Activated CD4-positive, alpha-beta T cell treated with anti-CD3 and anti-CD28 coated beads, Interleukin-2, amount 50 U/mL, for 4 hours (primary cell): Measurements from ENCODE around the gene SYNPO2.
"Not testable (repeated sequence)": the region's sequence is repeated elsewhere in the genome, so short reads cannot be mapped to it uniquely, and the experiment has no call there.

Experiments
- DNase-seq, 2 experiments: peaks; one replicate each; pipeline ENCODE4 v3.0.0-alpha.2; 2020

The SYNPO2 gene

DNA sequence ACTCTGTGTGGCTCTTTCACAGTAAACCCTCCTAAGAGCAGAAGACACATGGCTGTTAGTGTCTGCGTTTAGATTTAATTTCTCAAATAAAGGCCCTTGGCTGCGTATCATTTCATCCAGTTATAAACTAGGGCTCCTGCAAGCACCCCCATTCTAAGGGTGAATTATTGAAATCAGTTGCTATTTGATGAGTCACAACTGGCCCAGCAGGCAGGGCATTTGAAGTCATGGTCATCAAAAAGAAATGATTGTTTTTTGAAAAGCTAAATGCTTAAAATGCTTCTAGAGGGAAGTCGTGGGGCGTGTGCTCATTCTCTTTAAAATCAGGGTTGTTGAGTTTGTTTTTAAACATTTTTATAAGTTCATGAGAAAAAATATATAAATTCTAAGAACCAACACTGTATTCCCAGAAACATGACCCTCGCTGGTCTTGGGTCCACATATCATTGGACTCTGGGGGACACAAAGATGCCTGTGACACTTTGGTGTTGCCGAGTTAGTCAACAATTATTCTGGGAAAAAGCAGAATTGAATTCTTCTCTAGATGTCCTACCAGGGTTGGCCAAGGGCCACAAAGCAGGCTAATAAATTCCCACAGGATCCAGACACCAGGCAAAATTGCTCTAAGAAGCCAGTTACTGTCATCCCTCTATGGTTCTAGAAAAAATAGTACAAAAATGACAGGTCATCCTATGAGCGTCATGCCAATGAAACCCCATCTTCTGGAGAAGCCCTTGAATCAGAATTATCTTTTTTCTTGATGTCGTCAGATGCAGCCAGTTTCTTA lies 147.5 kb downstream of the SYNPO2 start:
- DNase-seq: no peak

DNA sequence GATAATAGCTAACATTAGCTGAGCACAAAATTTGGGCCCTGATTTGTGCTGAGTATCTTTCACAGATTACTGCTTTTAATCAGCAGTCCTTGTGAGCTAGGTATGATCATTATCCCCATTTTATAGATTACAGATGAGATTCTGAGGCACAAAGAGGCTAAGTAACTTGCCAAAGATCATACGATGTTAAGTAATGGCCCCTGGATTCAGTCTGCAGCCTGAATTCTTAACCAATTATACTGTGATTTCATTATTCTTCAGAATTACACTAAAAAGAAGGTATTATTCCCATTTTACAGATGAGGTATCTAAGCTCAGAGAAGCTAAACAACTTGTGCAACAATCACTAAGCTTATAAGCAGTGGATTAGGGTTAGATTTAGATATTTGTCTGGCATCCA lies 149.1 kb downstream of the SYNPO2 start:
- no peak for DNase-seq

DNA sequence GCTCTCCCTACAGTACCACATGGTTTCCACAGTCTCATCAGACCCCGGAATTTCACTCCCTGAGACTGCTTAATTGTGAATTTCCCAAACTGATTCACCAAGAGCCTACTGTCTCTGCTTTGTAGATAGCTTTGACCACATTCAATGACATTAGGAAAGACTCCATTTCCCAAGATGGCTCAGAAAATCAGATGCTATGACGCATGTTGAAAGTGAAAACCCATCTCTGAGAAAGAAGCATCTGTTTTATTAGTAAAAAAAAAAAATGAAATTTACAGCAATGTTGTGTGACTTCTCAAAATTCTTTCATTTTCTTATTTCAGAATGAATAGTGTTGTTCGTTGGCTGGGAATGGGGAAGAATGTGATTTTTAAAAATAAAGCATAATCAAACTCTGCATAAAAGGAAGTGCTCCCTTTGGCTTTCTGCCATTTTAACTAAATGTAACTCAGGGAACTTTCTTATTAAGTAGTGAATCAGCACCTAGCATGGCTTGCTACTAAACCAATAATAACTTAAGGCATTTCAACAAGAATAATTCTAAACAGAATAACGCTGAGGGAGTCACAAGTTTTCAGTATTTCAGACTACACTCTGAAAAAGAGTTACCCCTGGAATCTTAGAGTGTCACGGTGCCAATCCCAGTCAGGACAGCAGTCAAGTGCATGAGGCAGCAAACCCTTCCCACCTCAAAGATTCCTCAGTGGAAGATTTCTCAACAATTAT lies 149.6 kb downstream of the SYNPO2 start:
- no peak for DNase-seq

DNA sequence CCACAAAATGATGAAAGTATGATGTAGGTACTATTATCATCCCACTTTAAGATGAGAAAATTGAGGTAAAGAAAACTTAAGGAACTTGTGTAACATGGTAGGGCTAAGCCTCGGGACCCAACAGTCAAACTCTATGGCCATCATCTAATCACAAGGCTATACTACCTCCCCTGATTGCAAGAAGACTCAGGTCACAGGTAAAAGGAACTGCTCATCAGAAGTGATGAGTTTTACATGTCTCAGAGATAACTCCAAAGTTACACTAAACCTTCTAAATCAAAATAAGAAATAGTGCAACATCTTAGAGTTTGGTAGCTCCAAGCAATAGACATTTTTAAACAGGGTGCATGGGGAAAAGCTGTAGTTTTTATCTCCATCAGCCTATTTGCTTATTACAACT lies 150.5 kb downstream of the SYNPO2 start:
- DNase-seq: no peak

DNA sequence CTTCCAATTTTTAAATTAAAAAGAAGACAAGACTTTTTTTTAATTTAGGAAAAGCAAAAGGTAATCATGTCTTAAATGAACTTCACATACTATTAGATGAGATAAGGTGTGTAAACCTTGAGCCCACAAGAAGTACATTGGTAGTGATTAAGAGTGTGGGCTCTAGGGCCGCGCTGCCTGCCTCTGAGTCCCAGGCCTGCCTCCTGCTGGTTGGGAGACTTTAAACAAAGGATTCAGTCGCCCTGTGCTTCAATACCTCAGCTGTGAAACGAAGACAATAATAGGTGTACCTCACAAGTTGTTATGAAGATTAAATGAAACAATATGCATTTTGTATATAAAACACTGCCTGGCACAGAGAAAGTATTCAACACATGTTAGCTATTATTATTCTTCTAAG lies 151.1 kb downstream of the SYNPO2 start:
- DNase-seq: no peak

DNA sequence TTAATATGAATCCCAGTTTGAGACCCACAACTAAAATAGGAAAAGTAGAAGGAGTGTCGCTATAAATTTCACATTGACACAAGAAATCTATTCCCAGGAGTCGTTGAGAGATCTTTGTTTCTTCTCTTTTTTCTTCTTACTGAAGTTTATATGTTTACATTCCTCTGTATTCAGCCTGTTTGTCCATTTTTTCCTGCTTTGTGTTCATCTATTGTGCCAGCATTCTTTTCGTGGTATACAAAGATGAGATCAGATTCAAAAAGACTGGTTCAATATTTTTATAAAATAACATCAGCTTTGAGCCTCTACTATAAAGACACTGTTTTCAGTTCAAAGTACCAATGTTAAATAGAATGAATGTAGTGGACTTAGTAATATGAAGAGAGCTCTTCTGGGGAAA lies 151.6 kb downstream of the SYNPO2 start:
- no peak for DNase-seq

DNA sequence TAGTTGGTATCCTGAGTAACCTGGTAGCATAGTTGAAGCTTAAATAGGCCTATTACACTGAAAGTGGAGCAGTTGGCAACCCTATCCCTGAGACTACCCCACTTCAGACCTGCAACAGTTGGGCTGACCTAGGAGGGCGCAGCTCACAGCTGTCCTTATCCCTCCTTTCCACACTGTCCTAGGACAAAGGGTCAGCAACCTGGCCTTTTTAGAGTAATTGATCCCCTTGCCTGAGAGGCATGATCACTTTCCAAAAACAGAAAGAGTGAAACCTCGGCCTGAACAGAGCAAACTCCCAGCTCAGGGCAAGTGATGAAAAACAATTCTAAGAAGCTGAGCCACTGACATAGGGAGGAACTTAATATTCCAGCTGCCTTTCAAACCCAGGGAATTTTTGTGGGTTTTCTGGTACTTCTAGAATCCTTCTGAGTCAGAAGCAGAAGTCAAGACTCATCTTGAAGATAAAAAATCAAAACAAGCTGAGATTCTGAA lies 152.1 kb downstream of the SYNPO2 start:
- no peak for DNase-seq

DNA sequence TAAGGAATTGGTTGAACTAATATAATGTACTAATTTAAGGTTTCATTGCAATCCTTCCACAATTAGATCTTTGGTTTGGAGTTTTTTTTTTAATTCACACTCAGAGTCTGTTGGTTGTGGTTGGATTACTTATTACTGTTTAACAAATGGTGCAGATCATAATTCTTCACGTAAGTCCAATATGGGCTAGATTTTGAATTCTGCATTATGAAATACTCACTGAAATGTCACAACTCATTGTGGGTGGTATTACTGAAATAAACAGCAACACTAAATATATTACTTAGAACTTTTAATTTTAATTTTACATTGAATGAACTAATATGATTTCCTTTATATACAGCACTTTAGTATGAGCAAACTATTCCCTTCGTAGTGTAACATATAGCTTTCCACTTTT lies 152.7 kb downstream of the SYNPO2 start:
- no peak for DNase-seq

DNA sequence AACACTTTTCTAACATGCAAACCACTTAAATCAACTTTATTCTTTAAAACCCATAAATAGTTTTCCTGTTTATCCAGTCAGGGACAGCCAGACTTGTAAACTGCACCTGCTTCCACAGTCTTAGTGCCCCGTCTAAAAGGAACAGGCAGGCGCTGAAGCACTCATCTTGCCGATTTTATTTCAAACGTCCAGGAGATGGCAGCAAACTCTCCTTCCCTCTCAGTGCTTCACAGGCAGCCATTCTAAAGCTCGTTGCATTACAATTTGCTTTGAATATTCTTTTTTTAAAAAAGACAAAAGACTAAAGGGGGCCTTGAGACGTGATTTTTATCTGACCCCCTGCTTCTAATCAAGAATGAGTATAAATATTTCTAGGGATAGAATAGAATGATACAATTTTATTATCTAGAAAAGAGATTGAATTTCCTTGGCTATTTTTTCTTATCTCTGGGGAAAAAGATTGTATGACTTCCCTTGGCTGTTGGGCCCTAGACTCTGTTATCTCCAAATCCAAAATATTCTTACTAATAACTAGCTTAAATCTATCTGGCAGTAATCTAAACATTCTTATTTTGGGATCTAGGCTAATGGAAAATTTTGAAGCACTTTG lies 153.4 kb downstream of the SYNPO2 start:
- DNase-seq: peak; percentile 34 to 38

DNA sequence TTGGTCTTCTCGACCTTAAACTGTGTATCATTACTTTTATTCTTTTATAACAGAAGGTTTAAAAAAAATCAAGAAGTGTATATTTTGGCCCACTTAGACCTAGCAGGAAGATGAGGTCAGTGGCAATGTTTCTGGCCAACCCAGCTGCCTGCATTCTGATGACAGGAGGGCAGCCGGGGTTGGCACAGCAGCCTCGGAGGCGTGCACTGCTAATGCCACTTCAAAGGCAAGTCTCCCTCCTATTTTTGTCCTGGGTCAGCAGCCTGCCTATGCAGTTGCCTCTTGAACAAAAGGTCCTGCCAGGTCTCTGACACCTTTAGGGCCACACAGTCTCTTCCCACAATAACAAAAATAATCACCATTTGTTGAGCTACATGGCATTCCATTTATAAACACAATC lies 157.6 kb downstream of the SYNPO2 start:
- DNase-seq: no peak

DNA sequence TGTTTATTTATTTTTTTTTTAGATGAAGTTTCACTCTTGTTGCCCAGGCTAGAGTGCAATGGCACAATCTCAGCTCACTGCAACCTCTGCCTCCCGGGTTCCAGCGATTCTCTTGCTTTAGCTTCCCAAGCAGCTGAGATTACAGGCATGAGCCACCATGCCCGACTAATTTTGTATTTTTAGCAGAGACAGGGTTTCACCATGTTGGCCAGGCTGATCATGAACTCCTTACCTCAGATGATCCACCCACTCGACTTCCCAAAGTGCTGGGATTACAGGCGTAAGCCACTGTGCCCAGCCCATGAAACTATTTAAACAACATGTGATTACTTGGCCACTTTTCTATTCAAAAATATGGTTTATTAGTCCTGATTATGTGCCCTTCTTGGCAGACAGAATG lies 158.4 kb downstream of the SYNPO2 start:
- not testable (repeated sequence) for DNase-seq

DNA sequence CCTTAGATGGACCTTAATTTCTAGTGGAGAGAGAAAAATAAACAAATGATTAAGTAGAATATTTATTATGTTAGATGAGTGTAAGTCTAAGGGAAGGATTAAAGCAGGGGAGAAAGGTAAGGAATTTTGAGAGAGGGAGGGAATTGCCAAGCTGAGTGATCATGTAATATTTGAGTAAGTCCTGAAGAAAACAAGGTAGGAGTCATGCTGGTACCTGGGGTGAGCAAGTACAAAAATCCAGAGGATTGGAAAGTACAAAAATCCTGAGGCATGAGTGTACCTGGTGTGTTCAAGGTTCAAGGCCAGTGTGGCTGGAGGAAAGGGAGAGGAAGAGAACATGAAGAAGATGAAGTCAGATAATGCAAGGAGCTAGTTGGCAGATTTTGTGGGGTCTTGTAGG lies 159.8 kb downstream of the SYNPO2 start:
- DNase-seq: no peak

DNA sequence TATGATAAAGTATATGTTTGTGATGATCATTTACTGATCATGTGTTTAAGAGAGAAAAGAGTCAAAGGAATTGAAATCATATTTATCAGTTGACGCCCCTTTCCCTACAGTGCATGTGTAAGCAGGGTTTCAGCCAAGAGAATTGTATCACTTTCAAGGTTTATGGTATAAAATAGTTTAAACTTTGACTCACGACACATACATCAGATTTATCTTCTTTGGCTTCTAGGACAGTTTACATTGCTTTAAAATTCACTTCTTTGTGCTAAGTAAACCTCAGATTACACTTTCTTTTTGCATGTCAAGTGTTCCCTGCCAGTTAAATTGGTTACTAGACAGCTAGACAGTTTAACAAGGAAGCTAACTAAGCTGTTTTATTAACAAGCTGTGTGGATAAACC lies 160.7 kb downstream of the SYNPO2 start:
- DNase-seq: no peak

DNA sequence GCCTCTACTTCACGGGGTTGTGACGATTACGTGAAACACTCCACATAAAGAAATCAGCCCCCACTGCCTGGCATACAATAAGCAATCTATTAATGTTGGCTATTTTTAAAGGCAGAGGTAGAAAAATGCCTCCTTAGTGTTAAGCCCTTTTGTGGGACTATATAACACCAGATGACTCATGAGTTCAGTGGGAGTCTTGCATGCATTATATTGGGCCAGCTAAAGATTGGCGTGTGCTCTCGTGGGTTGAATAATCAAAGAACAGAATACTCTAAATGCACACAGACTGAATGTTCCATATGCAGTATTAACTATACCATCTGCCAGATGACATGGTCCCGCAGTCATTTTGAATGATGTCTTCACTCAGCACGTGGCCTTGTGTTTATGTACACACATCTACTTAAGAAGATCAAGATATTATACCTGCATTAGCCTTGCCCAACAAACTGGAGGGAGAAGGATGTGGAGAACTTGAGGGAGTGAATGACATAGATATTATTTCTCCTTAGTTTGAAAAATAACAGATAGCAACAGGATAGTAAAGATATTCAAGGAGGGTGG lies 162.0 kb downstream of the SYNPO2 start:
- DNase-seq: no peak

DNA sequence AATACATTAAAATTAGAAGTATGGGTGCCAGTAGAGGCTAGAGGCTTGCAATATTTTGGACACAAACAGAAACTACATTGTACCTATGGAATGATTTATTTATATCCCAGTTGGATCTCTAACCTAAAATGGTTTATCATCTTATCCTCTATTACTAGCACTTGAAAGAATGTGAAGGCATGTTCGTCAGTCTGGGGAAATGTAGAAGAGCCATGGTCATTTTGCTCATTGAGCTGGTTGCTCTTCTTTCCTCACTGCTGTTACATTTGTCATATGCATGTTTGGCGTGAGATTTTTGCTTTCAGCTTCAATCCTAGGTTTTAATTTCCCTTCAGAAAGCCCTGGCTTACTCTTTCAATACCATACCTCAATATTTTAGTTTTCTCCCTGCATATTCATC lies 164.6 kb downstream of the SYNPO2 start:
- DNase-seq: no peak

DNA sequence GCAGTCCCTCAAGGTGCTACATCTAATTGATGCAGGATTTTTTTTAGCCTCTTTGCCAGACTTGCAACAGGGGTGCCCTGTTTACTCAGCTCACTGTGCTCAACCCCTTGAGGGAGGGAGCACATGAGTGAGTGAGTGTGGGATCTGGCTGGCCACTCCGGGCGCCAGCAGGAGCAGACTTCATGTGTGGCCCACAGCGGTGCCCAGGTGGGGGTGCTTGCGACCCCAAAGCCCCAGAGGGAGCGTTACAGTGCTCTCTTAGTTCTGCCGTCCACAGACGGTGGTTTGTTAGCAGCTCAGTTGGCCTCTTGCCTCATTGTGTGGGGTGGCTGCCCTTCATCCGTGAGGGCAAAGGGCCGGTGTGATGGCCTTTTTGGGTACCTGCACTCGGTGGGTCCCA lies 165.3 kb downstream of the SYNPO2 start:
- no peak for DNase-seq

DNA sequence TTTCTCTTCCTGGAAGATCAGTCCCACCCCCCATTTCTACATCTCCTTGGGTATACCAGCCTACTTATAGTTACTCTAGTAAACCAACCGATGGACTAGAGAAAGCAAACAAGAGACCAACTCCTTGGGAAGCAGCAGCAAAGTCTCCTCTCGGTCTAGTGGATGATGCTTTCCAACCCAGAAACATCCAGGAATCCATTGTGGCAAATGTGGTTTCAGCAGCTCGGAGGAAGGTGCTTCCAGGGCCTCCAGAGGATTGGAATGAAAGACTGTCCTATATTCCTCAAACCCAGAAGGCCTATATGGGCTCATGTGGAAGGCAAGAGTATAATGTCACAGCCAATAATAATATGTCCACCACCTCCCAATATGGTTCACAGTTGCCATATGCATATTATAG lies 168.8 kb downstream of the SYNPO2 start:
- DNase-seq: no peak

DNA sequence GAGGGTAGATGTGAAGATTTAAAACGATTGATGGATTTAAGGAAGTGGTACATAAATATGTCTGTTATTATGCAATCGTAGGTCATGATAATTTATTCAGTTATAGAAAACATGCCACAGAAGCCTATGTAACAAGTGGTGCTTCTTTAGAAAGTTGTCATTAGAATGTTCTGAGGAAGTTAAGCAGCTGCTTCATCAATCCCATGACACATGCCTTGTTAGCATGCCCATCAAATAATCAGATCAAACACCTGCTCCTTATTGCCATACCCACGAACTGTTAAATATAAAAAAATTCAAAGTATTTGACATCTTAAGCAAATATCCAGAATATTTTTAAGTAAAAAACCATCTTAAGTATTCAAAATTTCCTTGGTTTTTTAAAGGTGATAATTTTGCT lies 170.6 kb downstream of the SYNPO2 start:
- no peak for DNase-seq

DNA sequence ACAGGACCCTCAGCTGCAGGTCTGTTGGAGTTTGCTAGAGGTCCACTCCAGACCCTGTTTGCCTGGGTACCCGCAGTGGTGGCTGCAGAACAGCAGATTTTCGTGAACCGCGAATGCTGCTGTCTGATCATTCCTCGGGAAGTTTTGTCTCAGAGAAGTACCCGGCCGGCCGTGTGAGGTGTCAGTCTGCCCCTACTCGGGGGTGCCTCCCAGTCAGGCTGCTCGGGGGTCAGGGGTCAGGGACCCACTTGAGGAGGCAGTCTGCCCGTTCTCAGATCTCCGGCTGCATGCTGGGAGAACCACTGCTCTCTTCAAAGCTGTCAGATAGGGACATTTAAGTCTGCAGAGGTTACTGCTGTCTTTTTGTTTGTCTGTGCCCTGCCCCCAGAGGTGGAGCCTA lies 178.5 kb downstream of the SYNPO2 start:
- DNase-seq: not testable (repeated sequence)

DNA sequence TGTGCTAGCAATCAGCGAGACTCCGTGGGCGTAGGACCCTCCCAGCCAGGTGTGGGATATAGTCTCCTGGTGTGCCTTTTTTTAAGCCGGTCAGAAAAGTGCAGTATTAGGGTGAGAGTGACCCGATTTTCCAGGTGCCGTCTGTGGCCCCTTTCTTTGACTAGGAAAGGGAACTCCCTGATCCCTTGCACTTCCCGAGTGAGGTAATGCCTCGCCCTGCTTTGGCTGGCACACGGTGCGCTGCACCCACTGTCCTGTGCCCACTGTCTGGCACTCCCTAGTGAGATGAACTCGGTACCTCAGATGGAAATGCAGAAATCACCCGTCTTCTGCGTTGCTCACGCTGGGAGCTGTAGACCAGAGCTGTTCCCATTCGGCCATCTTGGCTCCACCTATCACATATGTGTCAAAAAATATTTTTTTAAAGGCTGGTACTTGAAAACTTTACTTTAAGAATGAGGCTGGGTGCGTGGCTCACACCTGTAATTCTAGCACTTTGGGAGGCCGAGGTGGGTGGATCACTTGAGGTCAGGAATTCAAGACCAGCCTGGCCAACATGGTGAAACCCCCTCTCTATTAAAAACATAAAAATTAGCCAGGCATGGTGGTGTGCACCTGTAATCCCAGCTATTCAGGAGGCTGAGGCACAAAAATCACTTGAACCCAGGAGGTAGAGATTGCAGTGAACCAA lies 179.2 kb downstream of the SYNPO2 start:
- DNase-seq: not testable (repeated sequence)

DNA sequence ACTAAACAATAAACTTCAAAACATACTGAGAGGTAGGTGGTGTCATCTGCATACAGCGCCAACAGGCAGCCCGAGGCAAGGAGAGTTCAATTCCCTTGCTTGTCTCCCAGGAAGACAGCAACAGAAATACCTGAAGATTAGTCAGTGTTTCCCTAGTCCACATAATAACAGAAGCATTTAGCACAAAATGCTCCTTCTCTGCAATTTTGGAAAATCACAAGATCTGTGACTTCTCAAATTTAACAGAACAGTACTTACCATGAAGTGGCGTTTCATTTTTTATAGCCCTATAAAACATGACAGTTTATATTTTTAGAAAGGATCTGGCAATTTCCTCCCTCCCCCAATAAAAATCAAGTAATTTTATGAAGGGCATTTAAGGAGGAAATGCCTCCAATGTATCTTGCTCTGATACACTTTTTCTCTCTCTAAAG lies 179.9 kb downstream of the SYNPO2 start:
- no peak for DNase-seq

DNA sequence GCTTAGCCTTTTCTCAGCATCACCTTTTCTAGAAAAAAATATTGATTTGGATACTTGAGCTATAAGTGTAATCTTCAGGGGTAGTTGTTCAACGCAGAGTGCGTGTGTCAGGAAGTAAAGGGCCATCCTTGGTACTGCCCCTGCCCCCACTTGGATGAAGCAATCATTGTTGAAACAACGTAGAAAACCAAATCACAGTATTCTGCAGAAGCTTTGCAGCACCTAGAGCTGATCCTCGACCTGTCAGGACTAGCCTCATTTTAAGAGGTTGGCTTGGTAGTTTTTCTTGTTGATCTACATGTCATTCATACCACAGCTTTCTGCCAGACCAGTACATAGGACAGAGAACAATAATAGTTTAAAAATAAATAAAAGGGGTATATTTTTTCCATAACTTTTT lies 181.6 kb downstream of the SYNPO2 start:
- DNase-seq: no peak
